Endothelial cell of umbilical vein (primary cell): ENCODE data around the gene RPS21. TPM values are rescaled to one million over a fixed set of nuclear protein-coding genes. Genes with fewer than 3 reads are reported as not detected.

Experiments used
- BruUV-seq: library from RNA; stranded (reverse); fragments of 400-500 nt; replicated peaks from 2 replicates; lab custom pipeline; 2021; lab: Mats Ljungman, UMichigan
- CTCF ChIA-PET: fragments of 300-600, 350-600 bp; sonication (Branson Sonifier 250); formaldehyde crosslinking; loops from one replicate; lab custom pipeline; 2021; ENCODE audit warnings: antibody characterized with exemption, inconsistent platforms; lab: Charles Lee
- POLR2A ChIA-PET: fragments of 300-600, 350-600 bp; sonication (Branson Sonifier 250); formaldehyde crosslinking; loops from one replicate; lab custom pipeline; 2021; ENCODE audit warnings: antibody characterized with exemption, inconsistent platforms; lab: Charles Lee
- DNase-seq: peaks from one replicate; pipeline ENCODE4 v3.0.0-alpha.2; 2011; ENCODE audit warnings: low read depth, low spot score
- FAIRE-seq: peaks from 2 replicates; lab custom pipeline; 2011; peaks lifted over from hg19 to GRCh38; lab: Jason Lieb, UNC
- H2AFZ ChIP-seq: 2 replicates; pipeline ENCODE4 v1.6.0; 2012; ENCODE audit warnings: low read depth, low read length, control low read depth, inconsistent platforms
- H3K27ac ChIP-seq: 2 replicates; pipeline ENCODE4 v1.5.1; 2011; ENCODE audit warnings: low read depth, mild to moderate bottlenecking, control low read depth, low read length, moderate library complexity; ENCODE audit not compliant: insufficient read depth
- H3K27me3 ChIP-seq, 2 experiments: 2 replicates each; pipeline versions ENCODE4 v1.6.0 to v1.6.1; 2011; ENCODE audit warnings: low read length in 2 of 2, mixed read lengths in 1 of 2; ENCODE audit not compliant: control insufficient read depth in 2 of 2, insufficient read depth in 2 of 2
- H3K36me3 ChIP-seq, 2 experiments: 2 replicates in 1 of 2; 3 replicates in 1 of 2; pipeline ENCODE4 v1.5.1; 2011; ENCODE audit warnings: low read length in 2 of 2, mild to moderate bottlenecking in 1 of 2, moderate library complexity in 1 of 2; ENCODE audit not compliant: control insufficient read depth in 2 of 2, insufficient read depth in 2 of 2; ENCODE audit errors: extremely low read depth in 1 of 2
- H3K4me1 ChIP-seq: 3 replicates; pipeline ENCODE4 v1.5.1; 2011; ENCODE audit warnings: mild to moderate bottlenecking, low read length; ENCODE audit not compliant: control insufficient read depth, insufficient read depth; ENCODE audit errors: extremely low read depth
- H3K4me2 ChIP-seq: 2 replicates; pipeline ENCODE4 v1.6.1; 2011; ENCODE audit warnings: low read length, control low read depth, mixed read lengths; ENCODE audit not compliant: insufficient read depth
- H3K4me3 ChIP-seq, 3 experiments: fragments of 200-600 bp in 1 of 3; sonication (generic), shearing (Covaris generic) in 1 of 3; replicated peaks in 1 of 3; 2 replicates each; pipeline ENCODE4 v1.5.1; 2011 to 2016; ENCODE audit warnings: control low read depth in 3 of 3, low read length in 3 of 3, mild to moderate bottlenecking in 2 of 3, inconsistent platforms in 1 of 3, low read depth in 1 of 3, moderate library complexity in 1 of 3; ENCODE audit not compliant: insufficient read depth in 1 of 3
- H3K79me2 ChIP-seq: 2 replicates; pipeline ENCODE4 v1.6.0; 2012; ENCODE audit warnings: low read length, inconsistent platforms; ENCODE audit not compliant: control insufficient read depth, insufficient read depth
- H3K9ac ChIP-seq: replicated peaks from 2 replicates; pipeline ENCODE3; 2011; ENCODE audit warnings: low read length, control low read depth; ENCODE audit not compliant: insufficient read depth; ENCODE audit errors: extremely low read depth
- H3K9me1 ChIP-seq: replicated peaks from 3 replicates; pipeline ENCODE4 v1.6.0; 2011; ENCODE audit warnings: mild to moderate bottlenecking, low read length; ENCODE audit not compliant: control insufficient read depth, insufficient read depth; ENCODE audit errors: extremely low read depth
- H3K9me3 ChIP-seq: replicated peaks from 2 replicates; pipeline ENCODE4 v1.5.1; 2012; ENCODE audit warnings: low read length, inconsistent platforms; ENCODE audit not compliant: control insufficient read depth, insufficient read depth
- H4K20me1 ChIP-seq: replicated peaks from 2 replicates; pipeline ENCODE3; 2011; ENCODE audit warnings: mild to moderate bottlenecking, low read length; ENCODE audit not compliant: control insufficient read depth, insufficient read depth; ENCODE audit errors: extremely low read depth
- EZH2 ChIP-seq: IDR thresholded peaks from 2 replicates; pipeline ENCODE4 v1.6.1; 2012; ENCODE audit warnings: borderline replicate concordance, low read depth, mild to moderate bottlenecking, moderate library complexity, low read length, inconsistent platforms; ENCODE audit not compliant: severe bottlenecking
- FOS ChIP-seq: IDR thresholded peaks from 2 replicates; pipeline ENCODE4 v1.6.1; 2011; ENCODE audit warnings: mild to moderate bottlenecking, low read length, moderate library complexity, borderline replicate concordance; ENCODE audit not compliant: insufficient read depth
- GATA2 ChIP-seq: IDR thresholded peaks from 2 replicates; pipeline ENCODE4 v1.7.0; 2011; ENCODE audit warnings: low read depth, mild to moderate bottlenecking, moderate library complexity, mixed read lengths, low read length; ENCODE audit not compliant: insufficient read length, insufficient read depth
- JUN ChIP-seq: IDR thresholded peaks from 2 replicates; pipeline ENCODE4 v1.6.1; 2011; ENCODE audit warnings: borderline replicate concordance, low read depth; ENCODE audit not compliant: insufficient read length, insufficient read depth
- MYC ChIP-seq: IDR thresholded peaks from one replicate; pipeline ENCODE4 v1.6.1; 2011; ENCODE audit warnings: mild to moderate bottlenecking, low read depth, low read length
- POLR2A ChIP-seq: IDR thresholded peaks from 2 replicates; pipeline ENCODE4 v1.6.1; 2012; ENCODE audit warnings: low read depth, mild to moderate bottlenecking, control low read depth, low read length
- POLR2AphosphoS5 ChIP-seq: IDR thresholded peaks from 2 replicates; pipeline ENCODE4 v1.6.1; 2012; ENCODE audit warnings: low read depth, mild to moderate bottlenecking, control low read depth, low read length, moderate library complexity; ENCODE audit not compliant: insufficient read depth
- dilution Hi-C: fragments of 300-500 bp; cut with MboI; formaldehyde crosslinking; loops from one replicate; pipeline ENCODE4 v1.15.0; 2019; ENCODE audit warnings: low sequenced_read_pairs; ENCODE audit not compliant: extremely low pct_ligation_motif_present
- intact Hi-C: fragments of 100-400 bp; cut with micrococcal nuclease; formaldehyde crosslinking; loops from one replicate; pipeline ENCODE4 v1.10.0; 2022
- polyA plus RNA-seq, 4 experiments: library from polyadenylated mRNA; depleted of rRNA in 3 of 4; stranded (reverse) in 3 of 4; unstranded in 1 of 4; fragments of >200 nt; gene quantifications; 2 replicates each; pipeline versions ENCODE4 v1.2.1 to v1.2.3, GENCODE V29; 2011 to 2012; ENCODE audit warnings: missing spikeins in 1 of 4
- total RNA-seq: library from RNA; stranded (reverse); gene quantifications from 2 replicates; pipeline ENCODE4 v1.2.3, GENCODE V29; 2021

The RPS21 gene
- total and polyA plus RNA-seq, 2 donors (not counting 3 experiments of a cell fraction or from before 2014, with no cell fraction given), result 1,644 to 7,710 TPM

DNA sequence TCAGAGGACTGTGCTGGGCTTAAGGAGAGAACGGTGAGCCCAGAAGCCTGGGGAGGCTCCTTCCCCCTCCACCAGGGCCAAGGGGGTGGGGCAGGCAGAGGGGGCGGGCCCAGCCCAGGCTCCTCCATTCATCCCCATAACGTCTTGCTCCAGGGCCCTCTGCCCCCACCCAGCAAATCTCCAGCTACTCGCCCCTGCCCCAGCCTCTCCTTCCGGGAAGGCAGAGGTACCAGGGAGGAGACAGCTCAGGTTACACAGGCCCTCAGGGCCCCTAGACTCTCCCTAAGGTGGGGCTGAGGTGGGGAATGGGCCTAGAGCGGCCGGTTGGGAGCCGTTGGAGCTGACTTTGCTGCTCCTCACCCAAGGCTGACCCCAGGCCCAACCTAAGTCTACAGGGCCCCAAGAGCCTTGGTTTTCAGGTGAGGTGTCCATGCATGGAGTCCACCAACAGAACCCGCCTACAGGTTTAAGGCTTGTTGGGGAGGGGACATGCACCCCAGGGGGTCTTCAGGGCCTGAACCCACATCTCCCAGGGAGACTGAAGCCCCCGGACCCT is 21.0 kb upstream of the RPS21 start:
- Histone ChIP-seq H3K4me3 (peak overlapping the region; percentile 41 to 71 (median 60)), H3K9me1 (no peaks in the 10 kb centered on the region), H3K36me3 (no peaks in the 10 kb centered on the region), H3K79me2 (peaks cover 54% of the 10 kb centered on the region), H3K4me2 (peak overlapping the region; percentile 48), H2AFZ (no peak overlapping the region), H4K20me1 (no peaks in the 10 kb centered on the region), H3K9me3 (no peaks in the 10 kb centered on the region), H3K9ac (peak overlapping the region; percentile 71), H3K27ac (peak overlapping the region; percentile 85), H3K27me3 (no peaks in the 10 kb centered on the region), H3K4me1 (peaks cover 52% of the 10 kb centered on the region)
- dilution Hi-C loops, result no loop called here
- FAIRE-seq, result peak; percentile 12
- TF ChIP-seq MYC (no peak), GATA2 (no peak), JUN (no peak), POLR2AphosphoS5 (no peak)
- BruUV-seq, result no TSS peak
- POLR2A ChIA-PET, result no interaction called here
- intact Hi-C loops, result loop anchor here (1.0 kb wide), 1 partner anchor 9 kb away; no protein-coding TSS in a partner anchor
- CTCF ChIA-PET, result interaction anchor here (1.3 to 9.9 kb wide), 6 partner anchors 13 to 65 kb away, joined by 3 to 179 read pairs (median 6); partner anchors contain the start of gene RPS21
- DNase-seq, result no peak

GRCh38 chr20:62366370-62367135 is 20.4 kb upstream of the RPS21 start:
- no peak for DNase-seq
- Histone ChIP-seq H3K27ac (peak overlapping the region; percentile 21), H3K4me3 (peak overlapping the region; percentile 41 to 71 (median 60)), H3K79me2 (peaks cover 51% of the 10 kb centered on the region), H3K27me3 (no peaks in the 10 kb centered on the region), H2AFZ (no peak overlapping the region), H3K36me3 (no peaks in the 10 kb centered on the region), H3K4me1 (peaks cover 50% of the 10 kb centered on the region), H3K4me2 (peak overlapping the region; percentile 57), H4K20me1 (no peaks in the 10 kb centered on the region), H3K9ac (peak overlapping the region; percentile 71), H3K9me3 (no peaks in the 10 kb centered on the region), H3K9me1 (no peaks in the 10 kb centered on the region)
- ChIA-PET POLR2A (no interaction called here), CTCF (interaction anchor here (1.3 to 9.9 kb wide), 5 partner anchors 9 to 66 kb away, joined by 4 to 179 read pairs (median 6); partner anchors contain the start of gene RPS21)
- dilution Hi-C loops, result no loop called here
- no TSS peak for BruUV-seq
- TF ChIP-seq MYC (no peak), POLR2A (no peak), JUN (no peak), GATA2 (no peak), POLR2AphosphoS5 (no peak), FOS (no peak), EZH2 (no peak)
- FAIRE-seq, result no peak
- intact Hi-C loops, result no loop called here
